Activated CD8-positive, alpha-beta T cell treated with anti-CD3 and anti-CD28 coated beads, Interleukin-2, amount 10 ng/mL, durations not matched to agents 7 days and 5 days (primary cell): ENCODE measurements around the gene SLC26A5. TPM values are rescaled to one million over a fixed set of nuclear protein-coding genes. Genes with fewer than 3 reads are reported as not detected.

Experiments
- ATAC-seq: fragments of 150-1000 bp; cut with Tn5 transposase; one replicate; pipeline ENCODE4 v1.10.0; 2021; ENCODE audit warnings: moderate library complexity
- CTCF ChIA-PET: fragments of 350-600 bp; sonication (Branson Sonifier 250); formaldehyde crosslinking; loops from one replicate; lab custom pipeline; 2021; ENCODE audit warnings: antibody characterized with exemption; lab: Charles Lee
- POLR2A ChIA-PET: fragments of 350-600 bp; sonication (Branson Sonifier 250); formaldehyde crosslinking; loops from one replicate; lab custom pipeline; 2021; ENCODE audit warnings: antibody characterized with exemption; lab: Charles Lee
- DNase-seq: peaks from one replicate; pipeline ENCODE4 v3.0.0-alpha.2; 2020
- H3K27ac Mint-ChIP-seq: one replicate; pipeline ENCODE4 v1.8.0; 2021; ENCODE audit warnings: mild to moderate bottlenecking, mixed read lengths
- H3K27me3 Mint-ChIP-seq: one replicate; pipeline ENCODE4 v1.8.0; 2021; ENCODE audit warnings: low read depth, mixed read lengths
- H3K36me3 Mint-ChIP-seq: one replicate; pipeline ENCODE4 v1.8.0; 2021; ENCODE audit warnings: low read depth, mixed read lengths
- H3K4me1 Mint-ChIP-seq: one replicate; pipeline ENCODE4 v1.8.0; 2021; ENCODE audit warnings: low read depth, mixed read lengths
- H3K4me3 Mint-ChIP-seq: one replicate; pipeline ENCODE4 v1.8.0; 2021; ENCODE audit warnings: mild to moderate bottlenecking, mixed read lengths
- H3K9me3 Mint-ChIP-seq: one replicate; pipeline ENCODE4 v1.8.0; 2022; ENCODE audit warnings: mixed read lengths; ENCODE audit not compliant: insufficient read depth
- total RNA-seq, 2 experiments: library from RNA; stranded (reverse); gene quantifications; one replicate each; pipeline ENCODE4 v1.2.3, GENCODE V29; 2021

SLC26A5 gene
- total RNA-seq, 2 experiments from 2014 or later: not detected

- Mint-ChIP-seq H3K27me3 (peaks cover 9% of the 10 kb centered on the region), H3K27ac (no peak overlapping the region), H3K9me3 (no peaks in the 10 kb centered on the region), H3K4me1 (no peaks in the 10 kb centered on the region), H3K36me3 (no peaks in the 10 kb centered on the region), H3K4me3 (no peak overlapping the region)
- POLR2A ChIA-PET: no interaction called here
- ATAC-seq (no peak), DNase-seq (no peak)
- CTCF ChIA-PET: no interaction called here
These were observed 65.4 kb downstream of the SLC26A5 start for GRCh38 chr7:103380395-103381191.

- H3K27ac Mint-ChIP-seq: no peak overlapping the region
- H3K9me3 Mint-ChIP-seq: no peaks in the 10 kb centered on the region
- ChIA-PET POLR2A (no interaction called here), CTCF (no interaction called here)
- no peak overlapping the region for H3K4me3 Mint-ChIP-seq
- no peaks in the 10 kb centered on the region for H3K36me3 Mint-ChIP-seq
- H3K27me3 Mint-ChIP-seq: peaks cover 9% of the 10 kb centered on the region
- H3K4me1 Mint-ChIP-seq: no peaks in the 10 kb centered on the region
- no peak for DNase-seq
- no peak for ATAC-seq
These were observed 66.6 kb downstream of the SLC26A5 start for GRCh38 chr7:103379270-103379975.

DNA sequence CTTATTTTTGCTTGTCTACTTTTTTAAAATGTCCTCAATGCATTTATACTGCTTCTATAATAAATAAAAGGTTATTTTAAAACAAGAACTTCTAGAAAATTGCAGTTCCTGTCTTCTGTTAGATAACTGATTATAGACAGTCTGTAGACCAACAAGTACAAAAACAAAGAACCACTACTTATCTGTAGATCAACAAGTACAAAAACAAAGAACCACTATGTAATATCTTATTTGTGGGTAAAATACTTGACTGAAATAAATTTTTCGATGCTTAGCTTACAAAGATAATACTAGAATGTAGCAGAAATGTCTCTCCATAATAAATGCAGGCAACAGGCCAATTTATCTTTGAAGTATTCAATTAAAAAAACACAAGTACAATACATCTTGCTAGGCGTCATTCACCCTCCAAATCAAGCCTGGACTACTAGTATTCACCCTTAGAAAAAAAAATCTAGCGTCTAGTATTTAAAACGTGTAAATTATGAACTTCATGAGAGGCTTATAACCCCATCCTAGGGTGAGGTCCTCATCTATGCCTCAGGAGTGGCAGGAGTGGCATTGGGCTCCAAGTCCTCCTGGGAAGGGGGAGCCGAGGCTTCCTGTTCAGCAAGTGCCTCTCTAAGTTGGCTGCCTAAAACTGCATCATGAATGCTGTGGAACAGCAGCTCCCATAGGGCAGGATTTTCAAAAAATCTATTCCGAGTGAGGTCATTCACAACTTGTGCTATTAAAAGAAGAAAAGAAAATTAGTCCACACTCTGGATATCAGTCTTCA is 72.0 kb downstream of the SLC26A5 start:
- Mint-ChIP-seq H3K36me3 (peaks cover 10% of the 10 kb centered on the region), H3K4me1 (no peaks in the 10 kb centered on the region), H3K27ac (no peak overlapping the region), H3K9me3 (no peaks in the 10 kb centered on the region), H3K4me3 (no peak overlapping the region), H3K27me3 (peaks cover 16% of the 10 kb centered on the region)
- POLR2A ChIA-PET: no interaction called here
- CTCF ChIA-PET: no interaction called here
- ATAC-seq (no peak), DNase-seq (no peak)

GRCh38 chr7:103369432-103369831 is 76.6 kb downstream of the SLC26A5 start:
- H3K36me3 Mint-ChIP-seq: peaks cover 40% of the 10 kb centered on the region
- ChIA-PET CTCF (no interaction called here), POLR2A (no interaction called here)
- peaks cover 6% of the 10 kb centered on the region for H3K27me3 Mint-ChIP-seq
- no peaks in the 10 kb centered on the region for H3K9me3 Mint-ChIP-seq
- no peak overlapping the region for H3K27ac Mint-ChIP-seq
- no peak overlapping the region for H3K4me3 Mint-ChIP-seq
- no peak for ATAC-seq
- H3K4me1 Mint-ChIP-seq: no peaks in the 10 kb centered on the region
- DNase-seq: no peak

DNA sequence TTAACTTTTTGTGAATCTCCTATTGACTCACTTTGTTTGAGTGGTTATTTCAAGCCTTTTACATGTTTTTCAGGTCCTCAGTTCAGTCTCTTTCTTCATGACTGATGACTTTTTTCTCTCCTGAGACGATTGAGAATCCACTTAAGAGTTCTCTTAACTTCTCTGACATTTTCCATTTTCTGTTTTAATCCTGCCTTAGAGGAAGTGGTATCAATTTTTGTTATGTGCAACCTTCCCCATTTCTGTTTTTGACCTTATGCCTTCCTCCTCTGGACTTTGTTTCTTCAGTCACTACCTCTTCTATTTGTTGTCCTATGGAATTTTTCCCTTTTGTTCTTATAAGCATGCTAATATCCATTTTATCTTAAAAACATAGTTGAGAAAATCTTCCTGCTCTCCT is 96.2 kb downstream of the SLC26A5 start:
- Mint-ChIP-seq H3K27me3 (no peaks in the 10 kb centered on the region), H3K27ac (peak overlapping the region; percentile 58), H3K36me3 (peaks cover 31% of the 10 kb centered on the region), H3K4me1 (peaks cover 51% of the 10 kb centered on the region), H3K9me3 (no peaks in the 10 kb centered on the region), H3K4me3 (peak overlapping the region; percentile 99)
- ChIA-PET POLR2A (no interaction called here), CTCF (no interaction called here)
- DNase-seq: no peak
- ATAC-seq: no peak

DNA sequence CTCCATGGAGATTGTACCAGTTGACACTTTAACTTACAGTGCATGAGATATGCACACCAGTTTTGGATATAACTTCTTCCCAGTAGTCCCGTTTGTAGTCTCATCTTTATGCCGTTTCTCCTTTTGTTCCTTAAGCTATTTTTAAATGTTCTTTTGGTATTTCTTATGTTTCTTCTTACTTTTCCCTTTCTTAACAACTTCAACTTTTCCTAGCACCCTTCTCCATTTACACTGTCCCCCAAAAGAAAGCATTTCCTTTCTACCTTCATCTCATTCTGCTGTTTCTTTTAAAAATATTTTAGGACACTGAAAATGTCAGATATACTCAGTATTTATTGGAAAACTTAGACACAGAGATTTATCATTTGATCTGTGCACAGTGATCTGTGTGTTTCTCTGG is 97.0 kb downstream of the SLC26A5 start:
- H3K27ac Mint-ChIP-seq: peak overlapping the region; percentile 33
- peak overlapping the region; percentile 99 for H3K4me3 Mint-ChIP-seq
- POLR2A ChIA-PET: interaction anchor here (1.4 kb wide), 1 partner anchor 10 kb away, joined by 3 read pairs; no protein-coding TSS in a partner anchor
- CTCF ChIA-PET: no interaction called here
- ATAC-seq (no peak), DNase-seq (no peak)
- peaks cover 52% of the 10 kb centered on the region for H3K4me1 Mint-ChIP-seq
- H3K27me3 Mint-ChIP-seq: no peaks in the 10 kb centered on the region
- peaks cover 30% of the 10 kb centered on the region for H3K36me3 Mint-ChIP-seq
- H3K9me3 Mint-ChIP-seq: no peaks in the 10 kb centered on the region

- DNase-seq: peak; percentile 28
- H3K9me3 Mint-ChIP-seq: no peaks in the 10 kb centered on the region
These were observed 97.6 kb downstream of the SLC26A5 start for GRCh38 chr7:103348452-103348851.

GRCh38 chr7:103347507-103348267 is 98.3 kb downstream of the SLC26A5 start, which contains the start of gene PSMC2:
Gene PSMC2 (plus strand): TSS chr7:103347643. CDS start chr7:103347712, 69 bp downstream.
- Mint-ChIP-seq H3K36me3 (peaks cover 33% of the 10 kb centered on the region), H3K27me3 (no peaks in the 10 kb centered on the region), H3K4me3 (peak within 1 kb of the TSS; percentile 99), H3K4me1 (peaks cover 54% of the 10 kb centered on the region), H3K9me3 (no peaks in the 10 kb centered on the region), H3K27ac (peak within 1 kb of the TSS; percentile 99)
- POLR2A ChIA-PET: interaction anchor here (0.7 to 1.5 kb wide), 9 partner anchors 9 to 1667 kb away, joined by 3 to 15 read pairs (median 3); partner anchors contain the start of genes ARMC10 and KMT2E
- CTCF ChIA-PET: interaction anchor here (0.6 to 1.3 kb wide), 4 partner anchors 9 to 57 kb away, joined by 3 to 4 read pairs (median 4); no protein-coding TSS in a partner anchor
- DNase-seq: peak; percentile 89
- peak; percentile 76 for ATAC-seq

More at GRCh38 chr7:103348452-103348851, 97.6 kb downstream of the SLC26A5 start:
- Mint-ChIP-seq H3K4me1 (peaks cover 54% of the 10 kb centered on the region), H3K27me3 (no peaks in the 10 kb centered on the region), H3K36me3 (peaks cover 34% of the 10 kb centered on the region), H3K4me3 (peak overlapping the region; percentile 99), H3K27ac (peak overlapping the region; percentile 99)
- no peak for ATAC-seq
- POLR2A ChIA-PET: interaction anchor here (1.1 to 1.5 kb wide), 4 partner anchors 9 to 273 kb away, joined by 3 to 15 read pairs (median 4); partner anchors contain the start of gene ARMC10
- CTCF ChIA-PET: interaction anchor here (1.1 to 1.3 kb wide), 2 partner anchors 8 to 10 kb away, joined by 3 to 4 read pairs; no protein-coding TSS in a partner anchor

DNA sequence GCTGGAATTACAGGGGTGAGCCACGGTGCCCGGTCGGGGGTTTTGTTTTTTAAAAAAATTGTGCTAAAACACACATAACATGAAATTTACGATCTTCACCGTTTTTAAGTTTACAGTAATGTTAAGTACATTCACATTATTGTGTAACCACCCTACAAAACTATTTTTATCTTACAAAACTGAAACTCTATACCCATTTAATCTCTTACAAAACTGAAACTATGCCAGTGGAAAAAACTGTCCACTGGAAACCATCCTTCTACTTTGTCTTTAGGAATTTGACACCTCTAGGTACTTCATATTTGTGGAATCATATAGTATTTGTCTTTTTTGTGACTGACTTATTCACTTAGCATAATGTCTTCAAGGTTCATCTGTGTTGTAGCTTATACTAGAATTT is 99.6 kb downstream of the SLC26A5 start:
- H3K27me3 Mint-ChIP-seq: no peaks in the 10 kb centered on the region
- peak overlapping the region; percentile 99 for H3K4me3 Mint-ChIP-seq
- no peaks in the 10 kb centered on the region for H3K9me3 Mint-ChIP-seq
- peak overlapping the region; percentile 99 for H3K27ac Mint-ChIP-seq
- no peak for ATAC-seq
- peaks cover 52% of the 10 kb centered on the region for H3K4me1 Mint-ChIP-seq
- DNase-seq: no peak
- peaks cover 33% of the 10 kb centered on the region for H3K36me3 Mint-ChIP-seq
- ChIA-PET CTCF (interaction anchor here (1.2 kb wide), 1 partner anchor 48 kb away, joined by 4 read pairs; no protein-coding TSS in a partner anchor), POLR2A (interaction anchor here (0.8 to 1.1 kb wide), 2 partner anchors 35 to 633 kb away, joined by 3 read pairs; no protein-coding TSS in a partner anchor)

DNA sequence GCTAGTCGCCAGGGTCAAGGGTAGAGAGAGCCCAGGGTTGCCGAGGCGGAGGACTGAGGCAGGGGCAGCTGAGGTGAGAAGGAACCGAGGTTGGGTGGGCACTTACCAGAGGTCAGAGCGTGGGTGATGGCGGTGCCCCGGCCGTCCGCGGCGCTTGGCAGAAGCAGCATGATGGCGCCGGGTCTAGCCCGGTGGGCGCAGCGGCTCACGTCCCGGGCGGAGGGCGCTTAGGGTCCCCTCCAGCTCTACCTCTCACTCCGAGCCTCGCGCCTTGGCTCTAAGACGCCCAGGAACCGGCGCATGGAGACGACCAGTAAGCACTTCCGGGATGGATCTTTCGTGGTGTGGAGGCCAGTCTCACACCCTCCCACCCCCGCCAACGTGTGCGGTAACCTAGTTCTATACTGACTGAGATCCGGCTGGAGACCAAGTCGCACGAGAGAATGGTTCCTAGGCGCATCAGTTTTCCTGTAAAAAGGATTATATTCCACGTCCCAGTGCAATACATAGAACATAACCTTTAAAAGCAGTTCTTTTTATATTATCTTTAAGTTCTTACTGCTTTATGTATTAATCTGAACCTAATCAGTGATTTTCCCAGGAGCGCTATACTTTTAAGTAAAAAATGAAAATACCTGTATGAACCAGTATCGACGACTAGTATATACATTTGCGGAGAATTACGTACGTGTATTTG is 101.4 kb downstream of the SLC26A5 start, which contains the start of gene DNAJC2:
DNAJC2 (minus strand) TSS at position 315 of the 697 bp plus-strand sequence; CDS start at position 170, 145 bp downstream.
- H3K4me3 Mint-ChIP-seq: peak within 1 kb of the TSS; percentile 88
- peaks cover 40% of the 10 kb centered on the region for H3K36me3 Mint-ChIP-seq
- H3K27me3 Mint-ChIP-seq: no peaks in the 10 kb centered on the region
- DNase-seq: peak; percentile 90
- POLR2A ChIA-PET: interaction anchor here (0.6 to 1.0 kb wide), 5 partner anchors 9 to 1956 kb away, joined by 3 to 4 read pairs (median 4); no protein-coding TSS in a partner anchor
- ATAC-seq: peak; percentile 90
- H3K27ac Mint-ChIP-seq: peak within 1 kb of the TSS; percentile 95
- CTCF ChIA-PET: no interaction called here
- H3K9me3 Mint-ChIP-seq: no peaks in the 10 kb centered on the region
- H3K4me1 Mint-ChIP-seq: peaks cover 55% of the 10 kb centered on the region
